Fibroblast of skin of left biceps (primary cell): ENCODE measurements around the gene C10orf120.

Experiments used
- DNase-seq, 2 experiments: peaks; one replicate each; pipeline ENCODE4 v3.0.0-alpha.2; 2013; ENCODE audit warnings: low read depth in 2 of 2

C10orf120 gene

GRCh38 chr10:122703483-122704448 lies 4.1 kb upstream of the C10orf120 start:
- DNase-seq, result peak in 1 of 2 experiments; percentile 6

- no peak for DNase-seq
These were observed 2.6 kb upstream of the C10orf120 start for GRCh38 chr10:122702275-122702674.

- no peak for DNase-seq
These were observed 2.0 kb upstream of the C10orf120 start for GRCh38 chr10:122701652-122702051.

GRCh38 chr10:122696687-122697086 lies 3.0 kb downstream of the C10orf120 start:
- no peak for DNase-seq

- no peak for DNase-seq
These were observed 6.9 kb downstream of the C10orf120 start for GRCh38 chr10:122692744-122693143.

- no peak for DNase-seq
These were observed 10.4 kb downstream of the C10orf120 start for GRCh38 chr10:122689146-122689820.

GRCh38 chr10:122688293-122688989 lies 11.2 kb downstream of the C10orf120 start:
- DNase-seq, result no peak

GRCh38 chr10:122682522-122682921 lies 17.1 kb downstream of the C10orf120 start:
- DNase-seq, result no peak

- no peak for DNase-seq
These were observed 21.4 kb downstream of the C10orf120 start for GRCh38 chr10:122678266-122678665.

GRCh38 chr10:122675278-122675677 lies 24.4 kb downstream of the C10orf120 start:
- no peak for DNase-seq

GRCh38 chr10:122674781-122675180 lies 24.9 kb downstream of the C10orf120 start:
- DNase-seq, result no peak

- no peak for DNase-seq
These were observed 25.9 kb downstream of the C10orf120 start for GRCh38 chr10:122673731-122674130.

GRCh38 chr10:122673269-122673668 lies 26.4 kb downstream of the C10orf120 start:
- no peak for DNase-seq

GRCh38 chr10:122672655-122673054 lies 27.0 kb downstream of the C10orf120 start:
- no peak for DNase-seq

GRCh38 chr10:122671355-122671754 lies 28.3 kb downstream of the C10orf120 start:
- DNase-seq, result no peak

- no peak for DNase-seq
These were observed 29.8 kb downstream of the C10orf120 start for GRCh38 chr10:122669842-122670241.

GRCh38 chr10:122669045-122669444 lies 30.6 kb downstream of the C10orf120 start:
- no peak for DNase-seq

GRCh38 chr10:122665946-122666345 lies 33.7 kb downstream of the C10orf120 start:
- no peak for DNase-seq

- no peak for DNase-seq
These were observed 34.3 kb downstream of the C10orf120 start for GRCh38 chr10:122665329-122665860.

- no peak for DNase-seq
These were observed 35.1 kb downstream of the C10orf120 start for GRCh38 chr10:122664501-122664900.

GRCh38 chr10:122663516-122664130 lies 36.0 kb downstream of the C10orf120 start:
- DNase-seq, result no peak
